GM18870 (cell line): ENCODE data around the gene TUBA8.
"Not testable (repeated sequence)": the region's sequence is repeated elsewhere in the genome, so short reads cannot be mapped to it uniquely, and the experiment has no call there.

Source experiments
- ATAC-seq: cut with Tn5 transposase; IDR thresholded peaks from one replicate; pipeline ENCODE4 v1.9.1; 2021; ENCODE audit warnings: moderate library complexity; ENCODE audit not compliant: unreplicated experiment

The TUBA8 gene

DNA sequence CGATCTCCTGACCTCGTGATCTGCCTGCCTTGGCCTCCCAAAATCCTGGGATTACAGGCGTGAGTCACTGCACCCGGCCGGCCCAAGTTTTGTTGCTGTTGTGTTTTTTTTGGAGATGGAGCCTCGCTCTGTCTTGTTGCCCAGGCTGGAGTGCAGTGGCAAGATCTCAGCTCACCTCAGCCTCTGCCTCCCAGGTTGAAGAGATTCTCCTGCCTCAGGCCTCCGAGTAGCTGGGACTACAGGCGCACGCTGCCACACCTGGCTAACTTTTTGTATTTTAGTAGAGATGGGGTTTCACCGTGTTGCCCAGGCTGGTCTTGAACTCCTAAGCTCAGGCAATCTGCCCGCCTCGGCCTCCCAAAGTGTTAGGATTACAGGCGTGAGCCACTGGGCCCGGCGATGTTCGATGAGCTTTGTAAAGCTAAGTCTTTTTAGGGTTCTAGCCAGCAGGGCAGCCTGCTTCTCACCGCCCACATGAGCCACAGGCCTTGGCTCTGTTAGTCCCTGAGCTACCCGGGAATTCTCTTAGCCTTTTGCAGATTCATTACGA lies 12.9 kb downstream of the TUBA8 start:
- ATAC-seq, result not testable (repeated sequence)

DNA sequence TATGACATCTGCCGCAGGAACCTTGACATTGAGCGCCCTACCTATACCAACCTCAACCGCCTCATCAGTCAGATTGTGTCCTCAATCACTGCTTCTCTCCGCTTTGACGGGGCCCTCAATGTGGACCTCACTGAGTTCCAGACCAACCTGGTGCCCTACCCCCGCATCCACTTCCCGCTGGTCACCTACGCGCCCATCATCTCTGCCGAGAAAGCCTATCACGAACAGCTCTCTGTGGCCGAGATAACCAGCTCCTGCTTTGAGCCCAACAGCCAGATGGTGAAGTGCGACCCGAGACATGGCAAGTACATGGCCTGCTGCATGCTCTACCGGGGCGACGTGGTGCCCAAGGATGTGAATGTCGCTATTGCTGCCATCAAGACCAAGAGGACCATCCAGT lies 16.0 kb downstream of the TUBA8 start:
- no peak for ATAC-seq

DNA sequence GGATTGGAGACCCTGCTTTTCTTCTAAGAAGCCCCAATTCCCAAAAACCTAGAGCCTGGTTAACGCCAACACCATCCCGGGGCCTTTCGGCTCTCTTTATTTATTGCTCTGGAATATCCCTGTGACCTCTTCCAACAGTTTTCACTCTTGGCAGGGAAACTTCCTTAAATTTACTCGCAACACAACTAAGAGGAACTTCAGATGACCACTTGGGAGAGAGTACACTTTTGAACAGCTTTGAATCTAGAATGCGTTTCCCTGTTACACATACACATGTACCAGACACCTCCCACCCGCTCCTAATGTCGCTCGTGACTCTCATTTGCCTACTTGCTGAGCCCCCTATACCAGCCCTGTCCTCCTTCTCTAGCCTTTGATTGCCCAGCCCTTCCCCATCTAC lies 19.4 kb downstream of the TUBA8 start:
- no peak for ATAC-seq

DNA sequence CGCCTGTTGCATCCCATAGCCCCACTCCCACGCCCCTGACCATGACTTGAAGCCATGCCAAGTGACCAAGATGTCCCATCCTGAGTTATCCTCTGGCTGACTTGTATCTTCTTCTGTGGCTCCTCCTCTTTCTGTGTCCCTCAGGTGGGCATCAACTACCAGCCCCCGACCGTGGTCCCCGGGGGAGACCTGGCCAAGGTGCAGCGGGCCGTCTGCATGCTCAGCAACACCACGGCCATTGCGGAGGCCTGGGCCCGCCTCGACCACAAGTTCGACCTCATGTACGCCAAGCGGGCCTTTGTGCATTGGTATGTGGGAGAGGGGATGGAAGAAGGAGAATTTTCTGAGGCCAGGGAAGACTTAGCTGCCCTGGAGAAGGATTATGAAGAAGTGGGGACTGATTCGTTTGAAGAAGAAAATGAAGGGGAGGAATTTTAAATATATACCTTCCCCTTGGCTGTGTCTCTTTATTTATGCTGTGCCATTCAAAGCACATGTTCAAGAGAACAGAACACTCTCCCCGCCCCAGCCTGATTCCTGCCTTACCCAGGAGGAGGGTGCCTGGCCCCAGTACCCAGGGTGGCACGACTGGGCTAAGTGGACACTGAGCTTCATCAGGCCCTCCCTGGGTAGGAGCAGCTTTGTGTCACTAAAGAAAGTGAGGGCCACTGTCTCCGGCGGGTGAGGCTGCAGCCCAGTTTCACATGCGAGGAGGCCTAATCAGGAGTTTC lies 20.3 kb downstream of the TUBA8 start:
- no peak for ATAC-seq

DNA sequence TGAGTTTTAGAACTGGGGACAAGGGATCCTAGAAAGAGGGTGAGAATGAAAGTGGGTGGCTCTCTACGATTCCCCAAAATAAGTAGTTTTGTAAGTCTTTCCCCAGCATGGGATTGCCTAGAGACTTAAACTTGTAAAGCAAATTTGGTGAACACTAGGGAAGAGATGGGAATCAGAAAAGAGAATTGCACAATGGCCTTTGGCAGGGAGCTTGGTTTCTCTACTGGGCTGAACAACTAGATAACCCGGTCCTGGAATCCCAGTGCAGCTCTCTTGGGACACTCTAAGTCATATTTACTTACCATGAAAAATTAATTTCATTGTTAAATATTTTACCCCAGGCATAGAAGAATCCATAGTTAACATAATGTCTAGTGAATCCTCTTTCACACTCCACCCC lies 22.8 kb downstream of the TUBA8 start:
- no peak for ATAC-seq

DNA sequence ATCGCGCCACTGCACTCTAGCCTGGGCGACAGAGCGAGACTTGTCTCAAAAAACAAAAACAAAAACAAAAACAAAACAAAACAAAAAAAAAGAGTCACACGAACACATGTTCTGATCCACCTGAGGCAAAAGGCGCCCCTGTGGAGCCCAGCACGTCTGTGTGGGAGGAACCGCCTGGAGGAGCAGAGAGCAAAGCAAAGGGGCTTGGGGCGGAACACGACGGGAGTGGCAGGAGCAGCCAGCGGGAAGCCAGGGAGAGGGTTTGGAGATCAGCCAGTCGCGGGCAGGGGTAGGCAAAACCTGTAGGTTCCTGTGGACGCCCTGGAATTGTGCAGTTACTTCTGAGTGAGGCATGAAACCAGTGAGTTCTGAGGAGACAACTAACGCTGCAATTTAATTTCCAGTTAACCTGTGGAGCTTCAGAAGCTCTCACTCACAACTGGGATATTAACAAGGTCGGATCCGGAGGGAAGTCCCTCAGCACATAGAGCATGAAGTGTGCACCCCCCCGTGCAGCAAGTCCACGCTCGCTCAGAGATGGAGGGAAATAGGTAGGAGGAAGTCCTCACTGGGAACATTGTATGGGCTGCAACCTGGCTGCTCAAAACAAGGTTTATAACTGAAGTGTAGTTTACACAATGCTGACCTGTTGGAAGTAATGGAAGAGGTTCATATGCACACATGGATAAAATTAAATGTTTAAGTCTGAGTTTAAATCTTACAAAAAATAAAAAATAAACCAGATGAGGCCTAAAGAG lies 26.1 kb downstream of the TUBA8 start:
- ATAC-seq, result no peak

DNA sequence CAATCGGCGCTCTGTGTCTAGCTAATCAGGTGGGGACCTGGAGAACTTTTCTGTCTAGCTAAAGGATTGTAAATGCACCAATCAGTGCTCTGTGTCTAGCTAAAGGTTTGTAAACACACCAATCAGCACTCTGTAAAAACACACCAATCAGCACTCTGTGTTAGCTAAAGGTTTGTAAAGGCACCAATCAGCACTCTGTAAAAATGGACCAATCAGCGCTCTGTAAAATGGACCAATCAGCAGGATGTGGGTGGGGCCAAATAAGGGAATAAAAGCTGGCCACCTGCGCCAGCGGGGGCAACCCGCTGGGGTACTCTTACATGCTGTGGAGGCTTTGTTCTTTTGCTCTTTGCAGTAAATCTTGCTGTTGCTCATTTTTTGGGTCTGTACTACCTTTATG lies 30.4 kb downstream of the TUBA8 start:
- not testable (repeated sequence) for ATAC-seq

DNA sequence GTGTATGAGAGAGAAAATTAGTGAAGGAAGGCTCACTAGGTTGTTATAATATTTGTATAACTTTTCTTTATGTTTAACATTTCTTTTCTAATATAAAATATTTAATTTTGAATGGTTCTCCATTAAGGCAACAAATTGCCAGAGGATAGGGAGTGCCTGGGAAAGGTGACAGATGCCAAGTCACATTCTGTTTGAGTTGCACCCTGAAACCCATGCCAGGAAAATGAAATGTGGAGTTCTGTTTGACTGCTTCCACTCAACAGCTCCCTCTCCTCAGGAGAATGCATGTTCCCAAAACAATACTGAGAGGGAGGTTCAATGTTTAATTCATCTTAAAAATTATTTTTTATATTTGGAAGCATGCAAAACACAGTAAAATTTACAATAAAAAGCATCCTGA lies 33.5 kb downstream of the TUBA8 start:
- ATAC-seq, result no peak

DNA sequence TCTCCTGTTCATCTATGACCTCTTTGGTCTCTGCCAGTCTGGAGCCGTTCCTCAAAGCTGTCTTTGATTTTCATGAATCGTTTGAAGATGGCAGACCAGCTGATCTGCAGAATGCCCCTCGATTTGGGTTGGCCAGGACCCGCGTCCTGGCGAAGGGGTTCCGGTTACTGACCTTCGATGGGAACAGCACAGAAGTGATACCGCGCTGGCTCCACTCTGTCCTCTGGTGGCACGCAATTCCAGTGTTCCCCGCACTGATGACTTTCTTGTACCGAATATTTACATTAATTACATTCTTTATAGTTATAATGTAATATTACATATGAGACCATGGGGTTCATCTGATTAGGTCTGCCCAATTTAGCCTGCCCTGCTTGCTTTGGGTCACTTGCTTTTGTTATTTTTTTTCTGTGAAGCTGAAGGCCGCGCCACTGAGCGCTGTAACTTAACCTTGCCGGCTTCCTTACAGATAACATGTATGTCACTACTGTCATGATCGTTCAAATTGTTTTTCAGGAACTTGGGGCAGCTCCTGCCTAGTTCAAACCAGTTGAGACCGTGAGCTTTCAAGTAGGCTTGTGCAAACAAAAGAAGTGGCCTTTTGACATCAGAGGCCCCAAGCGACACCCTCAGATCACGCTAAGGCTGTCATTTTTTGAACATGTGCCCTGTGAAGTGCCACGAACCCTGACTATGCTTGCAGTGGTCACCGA lies 35.2 kb downstream of the TUBA8 start:
- no peak for ATAC-seq

DNA sequence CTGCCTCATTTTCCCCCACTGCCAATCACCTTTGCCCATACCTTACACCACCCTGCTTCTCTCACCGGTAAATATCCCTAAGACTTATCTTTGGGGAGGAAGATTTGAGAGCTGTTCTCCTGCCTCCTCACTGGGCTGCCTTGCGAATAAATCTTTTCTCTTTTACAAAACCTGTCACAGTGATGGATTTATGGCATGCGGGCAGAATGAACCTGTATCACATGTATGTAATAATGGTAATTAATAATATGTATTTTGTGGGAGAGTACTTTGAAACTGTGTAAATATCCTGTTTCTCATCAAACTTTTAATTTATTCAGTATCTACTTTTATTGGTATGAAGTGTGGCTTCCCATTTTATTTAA lies 35.8 kb downstream of the TUBA8 start:
- no peak for ATAC-seq

DNA sequence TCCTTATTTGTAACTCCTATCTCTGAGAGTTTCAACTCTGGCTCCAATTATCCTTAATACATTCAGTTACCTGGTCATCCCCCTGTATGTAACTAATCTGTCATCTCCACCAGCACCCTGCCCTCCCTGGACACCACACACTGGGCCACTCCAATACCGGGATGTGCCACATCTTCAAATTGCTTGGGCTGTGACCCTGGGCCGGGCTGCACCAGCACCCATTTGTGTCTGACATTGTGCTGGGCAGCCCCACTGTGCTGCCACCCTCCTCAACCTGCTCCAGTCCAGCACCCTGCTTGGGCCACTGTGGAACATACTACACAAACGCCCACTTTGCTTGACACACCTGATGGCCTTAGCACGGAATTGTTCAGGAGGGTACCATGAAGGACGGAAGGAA lies 37.2 kb downstream of the TUBA8 start:
- no peak for ATAC-seq

DNA sequence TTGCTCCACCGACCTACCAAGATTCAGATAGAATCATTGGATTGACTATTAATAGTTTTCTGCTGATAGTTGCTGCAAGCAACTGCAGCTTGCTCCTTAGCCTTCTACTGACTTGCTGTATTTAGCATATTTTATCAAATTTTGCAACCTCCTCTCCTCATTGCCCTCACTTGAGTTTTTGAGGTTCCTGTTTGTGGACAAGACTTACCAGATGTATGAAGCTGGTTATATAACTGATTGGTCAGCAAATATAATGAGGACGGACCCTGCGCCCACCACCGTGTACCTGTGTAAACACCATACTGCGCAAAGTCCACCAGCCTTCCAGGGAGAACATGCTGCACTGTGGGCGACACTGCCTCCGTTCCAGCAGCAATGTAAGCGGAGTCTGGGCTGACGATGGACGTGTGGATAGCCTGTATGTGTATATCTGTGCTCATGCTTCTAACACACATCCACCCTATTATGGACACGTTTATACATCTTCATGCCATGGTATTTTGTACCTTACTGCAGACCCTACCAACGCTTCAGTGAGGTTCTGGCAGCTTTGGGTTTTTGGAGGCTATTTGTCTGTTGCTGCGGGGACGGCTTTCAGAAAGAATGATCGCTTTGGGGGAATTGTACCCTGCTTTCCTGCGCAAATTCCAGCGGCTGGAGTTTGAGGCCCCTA lies 37.8 kb downstream of the TUBA8 start:
- ATAC-seq, result no peak

DNA sequence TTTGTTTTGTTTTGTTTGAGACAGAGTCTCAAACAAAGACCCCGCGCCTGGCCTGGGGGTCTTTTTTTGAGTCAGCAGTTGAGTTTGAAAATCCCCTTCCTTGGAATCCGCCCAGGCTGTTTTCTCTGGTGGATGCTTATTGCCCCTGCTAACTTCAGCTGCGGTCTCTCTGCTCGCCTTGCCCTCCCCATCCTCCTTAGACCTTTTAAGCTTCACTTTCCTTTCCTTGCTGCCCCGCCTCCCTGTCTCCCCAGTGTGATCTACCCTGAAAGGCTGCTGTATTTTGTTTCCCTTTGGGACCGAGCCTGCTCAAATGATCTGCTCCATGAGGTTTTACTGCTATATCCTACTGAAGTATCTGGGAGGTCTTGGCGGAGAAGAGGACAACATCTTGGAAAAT lies 41.9 kb downstream of the TUBA8 start:
- no peak for ATAC-seq

DNA sequence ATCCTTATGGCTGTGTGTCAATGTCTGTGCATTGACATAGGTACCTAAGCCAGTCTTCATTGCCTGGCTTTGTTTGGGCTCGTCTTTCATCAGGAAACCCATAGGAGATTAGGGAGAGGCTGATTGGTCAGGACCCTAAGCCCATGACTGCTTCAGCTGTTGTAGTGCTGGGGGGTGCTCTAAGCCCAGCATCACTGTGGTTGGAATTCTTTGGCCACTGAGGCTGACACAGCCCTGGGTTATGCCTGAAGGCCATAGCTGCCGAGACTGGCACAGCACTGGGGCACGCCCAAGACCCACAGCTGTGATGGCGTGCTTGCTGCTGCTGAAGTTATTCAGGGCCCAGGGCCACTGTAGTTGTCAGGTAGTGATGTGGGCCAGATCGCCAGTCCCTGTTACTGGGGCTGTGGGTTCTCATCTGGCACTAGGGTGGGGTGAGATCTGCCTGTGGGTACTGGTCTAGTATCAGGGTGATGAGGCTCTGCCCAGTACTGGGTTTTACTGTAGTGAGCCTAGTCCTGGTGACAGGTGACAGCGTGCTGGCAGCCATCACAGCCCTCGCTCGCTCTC lies 44.3 kb downstream of the TUBA8 start:
- no peak for ATAC-seq

DNA sequence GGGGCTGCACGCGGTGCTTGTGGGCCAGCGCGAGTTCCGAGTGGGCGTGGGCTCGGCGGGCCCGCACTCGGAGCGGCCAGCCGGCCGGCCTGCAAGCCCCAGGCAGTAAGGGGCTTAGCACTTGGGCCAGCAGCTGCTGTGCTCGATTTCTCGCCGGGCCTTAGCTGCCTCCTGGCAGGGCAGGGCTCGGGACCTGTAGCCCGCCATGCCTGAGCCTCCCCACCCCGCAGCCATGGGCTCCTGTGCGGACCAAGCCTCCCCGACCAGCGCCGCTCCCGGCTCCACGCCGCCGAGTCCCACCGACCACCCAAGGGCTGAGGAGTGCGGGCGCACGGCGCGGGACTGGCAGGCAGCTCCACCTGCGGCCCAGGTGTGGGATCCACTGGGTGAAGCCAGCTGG lies 44.9 kb downstream of the TUBA8 start:
- ATAC-seq, result not testable (repeated sequence)

DNA sequence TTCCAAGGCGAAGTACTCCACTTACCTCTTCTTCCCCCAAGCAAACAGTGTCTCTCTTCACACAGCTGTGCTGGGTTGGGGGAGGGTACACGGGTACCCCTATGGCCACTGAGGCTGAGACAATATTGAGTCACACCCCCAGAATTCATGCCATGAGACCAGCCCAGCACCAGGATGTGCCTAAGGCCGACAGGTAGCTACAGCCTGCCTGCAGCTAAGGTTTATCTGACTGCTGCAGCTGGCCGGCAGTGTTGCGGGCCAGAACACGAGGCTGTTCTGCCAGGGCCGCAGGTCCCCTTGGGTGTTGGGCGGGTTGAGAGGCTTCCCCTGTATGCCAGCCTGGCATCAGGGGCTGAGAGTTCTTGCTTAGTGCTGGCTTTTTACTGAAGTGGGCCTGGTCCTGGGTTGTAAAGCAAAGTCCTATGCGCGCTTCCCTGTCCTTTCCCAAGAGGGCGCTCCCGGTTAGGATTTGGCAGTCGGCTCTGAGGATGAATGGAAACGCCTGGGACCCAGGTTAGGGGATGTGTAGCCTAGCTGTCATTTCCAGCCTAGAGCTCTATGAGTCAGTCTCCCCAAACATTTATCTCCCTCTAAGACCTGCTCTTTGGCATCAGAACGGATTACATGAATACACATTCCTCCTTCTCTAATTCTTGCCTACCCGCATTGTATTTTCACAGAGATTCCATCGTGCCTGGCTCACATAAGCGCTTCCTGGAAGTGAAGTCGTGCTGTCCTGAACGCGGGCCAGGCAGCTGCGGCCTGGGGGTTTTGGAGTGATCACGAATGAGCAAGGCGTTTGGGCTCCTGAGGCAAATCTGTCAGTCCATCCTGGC lies 46.5 kb downstream of the TUBA8 start:
- no peak for ATAC-seq

DNA sequence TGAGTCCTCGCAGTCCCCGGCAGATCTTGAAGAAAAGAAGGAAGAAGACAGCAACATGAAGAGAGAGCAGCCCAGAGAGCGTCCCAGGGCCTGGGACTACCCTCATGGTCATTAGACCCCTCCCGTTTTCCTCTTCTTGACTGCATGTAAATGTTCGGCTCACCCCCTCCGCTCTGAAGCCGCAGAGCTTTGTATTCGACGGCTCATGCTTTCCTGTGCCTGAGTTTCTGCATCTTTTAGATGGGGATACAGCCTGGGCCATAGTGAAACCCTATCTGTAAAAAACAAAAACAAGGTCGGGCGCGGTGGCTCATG lies 47.1 kb downstream of the TUBA8 start:
- ATAC-seq, result no peak

DNA sequence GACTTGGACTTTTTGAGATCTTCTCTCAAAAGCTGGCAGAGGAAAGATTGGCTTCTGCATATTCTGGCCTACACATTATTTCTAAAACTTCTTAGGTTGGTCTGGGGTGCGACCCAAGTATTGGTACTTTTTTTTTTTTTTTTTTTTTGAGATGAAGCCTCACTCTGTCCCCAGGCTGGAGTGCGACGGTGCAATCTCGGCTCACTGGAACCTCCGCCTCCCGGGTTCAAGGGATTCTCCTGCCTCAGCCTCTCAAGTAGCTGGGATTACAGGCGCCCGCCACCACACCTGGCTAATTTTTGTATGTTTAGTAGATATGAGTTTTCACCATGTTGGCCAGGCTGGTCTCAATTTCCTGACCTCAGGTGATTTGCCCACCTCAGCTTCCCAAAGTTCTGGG lies 50.0 kb downstream of the TUBA8 start:
- not testable (repeated sequence) for ATAC-seq

DNA sequence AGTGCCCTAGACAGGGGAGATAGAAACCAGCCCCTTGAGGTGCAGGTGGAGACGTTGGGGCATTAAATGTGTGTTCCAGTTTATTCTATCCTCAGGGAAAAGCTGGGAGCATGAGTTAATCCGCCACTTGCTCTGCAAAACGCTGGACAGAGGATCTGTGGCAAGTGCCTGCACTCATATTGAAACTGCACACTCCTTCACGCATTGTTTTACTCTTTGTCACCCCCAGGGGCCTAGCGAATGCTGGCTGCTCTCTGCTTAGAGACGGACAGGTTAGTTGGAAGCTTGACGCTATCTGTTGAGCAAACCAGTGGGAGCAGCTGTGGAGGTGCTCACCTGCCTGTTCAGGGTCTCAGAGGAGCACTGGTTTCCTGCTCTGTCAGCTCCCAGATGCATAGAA lies 53.2 kb downstream of the TUBA8 start:
- ATAC-seq, result not testable (repeated sequence)

DNA sequence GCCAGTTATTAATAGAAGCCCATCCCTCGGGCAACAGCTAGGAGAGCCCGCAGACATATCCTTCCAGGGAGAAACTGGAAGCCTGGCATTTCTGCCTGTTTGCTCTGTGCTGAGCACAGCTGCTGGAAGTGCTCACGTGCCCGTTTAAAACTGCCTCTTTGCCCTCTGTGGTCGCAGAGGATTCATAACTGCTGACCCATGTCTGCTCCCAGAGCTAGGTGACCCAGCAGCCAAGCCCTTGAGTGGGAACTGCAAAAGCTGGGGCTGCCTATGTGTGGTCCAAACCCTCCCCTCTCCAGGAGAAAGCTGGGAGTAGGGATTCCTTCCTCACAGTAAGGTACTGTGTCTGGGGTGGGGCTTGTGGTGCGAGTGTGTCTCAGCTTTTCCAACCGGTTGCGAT lies 54.0 kb downstream of the TUBA8 start:
- not testable (repeated sequence) for ATAC-seq
